Eye (tissue), 1 donor: ENCODE results near the gene AVP.

Experiments used
- DNase-seq: peaks from one replicate; pipeline ENCODE4 v3.0.0-alpha.2; 2015

AVP gene

GRCh38 chr20:3047486-3048419 lies 36.8 kb downstream of the AVP start:
- DNase-seq, result no peak

- DNase-seq, result no peak
Measured at GRCh38 chr20:3046677-3047462, 37.7 kb downstream of the AVP start.

- DNase-seq, result peak; percentile 96
Measured at GRCh38 chr20:3045816-3046676, 38.5 kb downstream of the AVP start, which contains the start of gene MRPS26. TSS of gene MRPS26 (plus strand) at chr20:3046052. CDS start at chr20:3046069, 17 bp downstream.

- no peak for DNase-seq
Measured at GRCh38 chr20:3045042-3045815, 39.3 kb downstream of the AVP start.

- DNase-seq, result no peak
Measured at GRCh38 chr20:3044336-3044965, 40.1 kb downstream of the AVP start.

GRCh38 chr20:3043322-3043721 lies 41.2 kb downstream of the AVP start, which contains the start of gene GNRH2:
TSS of gene GNRH2 (plus strand) at chr20:3043622. CDS start at chr20:3044415, 793 bp downstream.
- DNase-seq, result no peak

GRCh38 chr20:3042625-3043024 lies 41.9 kb downstream of the AVP start:
- no peak for DNase-seq

- peak; percentile 18 for DNase-seq
Measured at GRCh38 chr20:3041854-3042409, 42.6 kb downstream of the AVP start.

- DNase-seq, result no peak
Measured at GRCh38 chr20:3040086-3040485, 44.4 kb downstream of the AVP start.

DNA sequence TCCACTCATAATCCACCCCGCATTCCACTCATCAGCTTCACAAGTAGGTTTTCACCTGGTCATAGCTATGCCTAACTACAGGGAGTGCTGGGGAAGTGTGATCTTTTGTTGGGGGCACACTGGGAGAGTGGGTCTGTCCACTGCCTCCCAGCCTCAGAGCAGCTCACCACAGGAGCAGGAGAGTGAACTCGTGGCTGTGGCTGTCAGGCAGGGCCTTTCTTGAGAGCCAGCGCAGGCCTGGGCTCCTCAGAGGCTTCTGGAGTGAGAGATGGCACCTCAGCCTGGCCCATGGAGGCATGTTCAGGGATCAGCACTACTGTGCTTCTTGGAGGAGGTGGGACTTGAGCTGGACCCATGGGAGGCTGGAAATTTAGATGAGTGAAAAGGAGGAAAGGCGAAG lies 45.1 kb downstream of the AVP start:
- DNase-seq, result no peak

DNA sequence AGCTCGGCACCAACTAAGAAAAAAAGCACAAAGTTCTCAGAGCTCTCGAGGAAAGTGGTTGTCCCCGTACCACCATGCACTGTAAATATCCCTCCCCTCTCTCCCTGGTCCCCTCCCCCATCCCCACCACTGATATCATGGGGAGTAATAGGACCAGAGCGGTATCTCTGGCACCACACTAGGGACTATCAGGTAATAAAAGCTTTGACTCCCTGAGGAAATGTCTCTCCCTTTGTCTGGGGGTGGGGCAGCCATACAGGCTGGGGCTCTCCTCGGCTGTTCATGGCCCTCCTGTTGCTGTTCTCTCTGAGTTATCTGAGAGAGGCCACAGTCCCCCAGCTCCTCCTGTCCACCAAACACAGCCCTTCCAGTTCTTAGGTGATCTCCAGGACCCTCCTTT lies 46.1 kb downstream of the AVP start:
- no peak for DNase-seq

GRCh38 chr20:3037654-3038053 lies 46.9 kb downstream of the AVP start:
- DNase-seq, result no peak

DNA sequence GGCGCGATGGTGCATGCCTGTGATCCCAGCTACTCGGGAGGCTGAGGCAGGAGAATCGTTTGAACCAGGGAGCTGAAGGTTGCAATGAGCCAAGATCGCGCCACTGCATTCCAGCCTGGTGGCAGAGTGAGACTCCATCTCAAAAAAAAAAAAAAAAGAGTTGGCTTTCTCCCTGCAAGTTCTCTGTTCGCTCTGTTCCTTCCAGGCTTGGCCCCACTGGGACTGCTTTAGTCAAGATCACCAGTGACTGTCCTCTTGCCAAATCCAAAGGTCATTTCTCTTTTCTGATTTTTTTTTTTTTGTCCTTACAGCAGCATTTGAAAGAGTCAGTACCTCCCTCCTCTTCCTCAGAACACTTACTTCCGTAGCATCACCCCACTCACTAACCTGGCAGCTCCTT lies 51.9 kb downstream of the AVP start:
- no peak for DNase-seq
